ENCODE results near the gene MBD6.

DNA sequence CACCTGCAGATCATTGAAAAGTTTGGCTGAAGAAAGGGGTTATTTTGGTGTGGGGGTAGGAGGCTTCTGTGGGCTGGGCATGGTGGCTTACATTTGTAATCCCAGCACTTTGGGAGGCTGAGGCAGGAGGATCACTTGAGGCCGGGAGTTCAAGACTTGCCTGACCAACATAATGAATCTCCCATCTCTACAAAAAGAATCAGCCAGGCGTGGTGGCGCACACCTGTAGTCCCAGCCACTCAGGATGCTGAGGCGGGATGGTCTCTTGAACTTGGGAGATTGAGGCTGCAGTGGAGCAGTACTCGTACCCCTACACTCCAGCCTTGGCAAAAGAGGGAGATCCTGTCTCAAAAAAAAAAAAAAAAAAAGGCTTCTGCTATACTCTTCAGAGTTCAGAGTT is 9.4 kb upstream of the MBD6 start:
- TF ChIP-seq, protein P1, sequence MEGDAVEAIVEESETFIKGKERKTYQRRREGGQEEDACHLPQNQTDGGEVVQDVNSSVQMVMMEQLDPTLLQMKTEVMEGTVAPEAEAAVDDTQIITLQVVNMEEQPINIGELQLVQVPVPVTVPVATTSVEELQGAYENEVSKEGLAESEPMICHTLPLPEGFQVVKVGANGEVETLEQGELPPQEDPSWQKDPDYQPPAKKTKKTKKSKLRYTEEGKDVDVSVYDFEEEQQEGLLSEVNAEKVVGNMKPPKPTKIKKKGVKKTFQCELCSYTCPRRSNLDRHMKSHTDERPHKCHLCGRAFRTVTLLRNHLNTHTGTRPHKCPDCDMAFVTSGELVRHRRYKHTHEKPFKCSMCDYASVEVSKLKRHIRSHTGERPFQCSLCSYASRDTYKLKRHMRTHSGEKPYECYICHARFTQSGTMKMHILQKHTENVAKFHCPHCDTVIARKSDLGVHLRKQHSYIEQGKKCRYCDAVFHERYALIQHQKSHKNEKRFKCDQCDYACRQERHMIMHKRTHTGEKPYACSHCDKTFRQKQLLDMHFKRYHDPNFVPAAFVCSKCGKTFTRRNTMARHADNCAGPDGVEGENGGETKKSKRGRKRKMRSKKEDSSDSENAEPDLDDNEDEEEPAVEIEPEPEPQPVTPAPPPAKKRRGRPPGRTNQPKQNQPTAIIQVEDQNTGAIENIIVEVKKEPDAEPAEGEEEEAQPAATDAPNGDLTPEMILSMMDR (IDR thresholded peaks at IDR 0.05; ENCODE audit: insufficient read depth, low read length): no peak
- no peak for TF ChIP-seq GABPA (IDR thresholded peaks at IDR 0.05; ENCODE audit: low read depth)
- no peak for TF ChIP-seq POLR2AphosphoS5 (IDR thresholded peaks at IDR 0.05; ENCODE audit: low read depth)

All from HL-60 (cell line).